Activated CD8-positive, alpha-beta T cell treated with anti-CD3 and anti-CD28 coated beads, Interleukin-2, amount 10 ng/mL, durations not matched to agents 7 days and 5 days (primary cell): ENCODE measurements around the gene SAP30. TPM values are rescaled to one million over a fixed set of nuclear protein-coding genes. Genes with fewer than 3 reads are reported as not detected.

Experiments used
- ATAC-seq: fragments of 150-1000 bp; cut with Tn5 transposase; one replicate; pipeline ENCODE4 v1.10.0; 2021; ENCODE audit warnings: moderate library complexity
- CTCF ChIA-PET: fragments of 350-600 bp; sonication (Branson Sonifier 250); formaldehyde crosslinking; loops from one replicate; lab custom pipeline; 2021; ENCODE audit warnings: antibody characterized with exemption; lab: Charles Lee
- POLR2A ChIA-PET: fragments of 350-600 bp; sonication (Branson Sonifier 250); formaldehyde crosslinking; loops from one replicate; lab custom pipeline; 2021; ENCODE audit warnings: antibody characterized with exemption; lab: Charles Lee
- DNase-seq: peaks from one replicate; pipeline ENCODE4 v3.0.0-alpha.2; 2020
- H3K27ac Mint-ChIP-seq: one replicate; pipeline ENCODE4 v1.8.0; 2021; ENCODE audit warnings: mild to moderate bottlenecking, mixed read lengths
- H3K27me3 Mint-ChIP-seq: one replicate; pipeline ENCODE4 v1.8.0; 2021; ENCODE audit warnings: low read depth, mixed read lengths
- H3K36me3 Mint-ChIP-seq: one replicate; pipeline ENCODE4 v1.8.0; 2021; ENCODE audit warnings: low read depth, mixed read lengths
- H3K4me1 Mint-ChIP-seq: one replicate; pipeline ENCODE4 v1.8.0; 2021; ENCODE audit warnings: low read depth, mixed read lengths
- H3K4me3 Mint-ChIP-seq: one replicate; pipeline ENCODE4 v1.8.0; 2021; ENCODE audit warnings: mild to moderate bottlenecking, mixed read lengths
- H3K9me3 Mint-ChIP-seq: one replicate; pipeline ENCODE4 v1.8.0; 2022; ENCODE audit warnings: mixed read lengths; ENCODE audit not compliant: insufficient read depth
- total RNA-seq, 2 experiments: library from RNA; stranded (reverse); gene quantifications; one replicate each; pipeline ENCODE4 v1.2.3, GENCODE V29; 2021

SAP30 gene
- total RNA-seq, 2 experiments from 2014 or later: 19.7 to 21.0 TPM

- POLR2A ChIA-PET: interaction anchor here (0.7 to 8.4 kb wide), 15 partner anchors 10 to 167 kb away, joined by 3 to 329 read pairs (median 7); partner anchors contain the start of genes GALNT7 and SAP30
- CTCF ChIA-PET: interaction anchor here (0.6 to 6.0 kb wide), 8 partner anchors 13 to 85 kb away, joined by 3 to 48 read pairs (median 6); partner anchors contain the start of gene SAP30
- Mint-ChIP-seq H3K9me3 (no peaks in the 10 kb centered on the region), H3K4me3 (peak overlapping the region; percentile 97), H3K27me3 (no peaks in the 10 kb centered on the region), H3K27ac (peak overlapping the region; percentile 97), H3K36me3 (peaks cover 35% of the 10 kb centered on the region), H3K4me1 (peaks cover 32% of the 10 kb centered on the region)
- DNase-seq (peak; percentile 70), ATAC-seq (peak; percentile 17)
Observed at GRCh38 chr4:173334891-173335752, 35.6 kb upstream of the SAP30 start.

GRCh38 chr4:173337463-173337862 lies 33.3 kb upstream of the SAP30 start:
- no peak overlapping the region for H3K27ac Mint-ChIP-seq
- CTCF ChIA-PET: interaction anchor here (1.1 to 6.0 kb wide), 4 partner anchors 18 to 36 kb away, joined by 3 to 48 read pairs (median 4); partner anchors contain the start of gene SAP30
- no peak overlapping the region for H3K4me3 Mint-ChIP-seq
- H3K4me1 Mint-ChIP-seq: peaks cover 19% of the 10 kb centered on the region
- POLR2A ChIA-PET: interaction anchor here (8.4 kb wide), 1 partner anchor 34 kb away, joined by 329 read pairs; the partner anchor contains the start of gene SAP30
- H3K27me3 Mint-ChIP-seq: peaks cover 5% of the 10 kb centered on the region
- no peaks in the 10 kb centered on the region for H3K9me3 Mint-ChIP-seq
- H3K36me3 Mint-ChIP-seq: peaks cover 17% of the 10 kb centered on the region
- DNase-seq: no peak
- no peak for ATAC-seq

DNA sequence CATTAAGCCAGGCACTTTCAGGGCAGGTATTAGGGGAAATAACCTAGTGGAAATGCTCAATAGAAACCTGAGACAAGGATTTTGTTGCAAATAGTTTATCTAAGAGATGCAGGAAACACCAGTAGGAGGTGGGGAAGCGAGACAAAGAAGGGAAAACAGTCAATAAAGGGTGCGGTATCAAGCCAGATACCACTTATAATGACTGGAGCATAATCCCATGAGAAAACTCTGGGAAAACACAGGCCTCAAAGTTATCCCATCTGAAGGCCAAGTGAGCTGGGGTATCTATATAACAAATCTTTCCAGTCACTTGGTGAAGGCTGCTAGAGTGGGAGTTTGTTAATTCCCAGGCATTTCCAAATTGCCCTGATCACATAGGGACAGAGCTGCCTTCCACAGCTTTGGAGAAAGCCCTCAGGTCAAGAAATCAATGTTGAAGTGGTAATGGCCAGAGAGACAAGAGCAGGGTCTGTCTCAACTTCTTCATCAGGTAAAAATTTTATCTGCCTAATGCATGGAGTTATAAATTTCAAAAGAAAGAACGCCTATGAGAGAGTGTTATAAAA lies 26.8 kb upstream of the SAP30 start:
- peaks cover 2% of the 10 kb centered on the region for H3K4me1 Mint-ChIP-seq
- ATAC-seq (no peak), DNase-seq (no peak)
- peaks cover 13% of the 10 kb centered on the region for H3K27me3 Mint-ChIP-seq
- ChIA-PET CTCF (interaction anchor here (1.4 kb wide), 1 partner anchor 10 kb away, joined by 3 read pairs; no protein-coding TSS in a partner anchor), POLR2A (interaction anchor here (0.7 kb wide), 1 partner anchor 15 kb away, joined by 3 read pairs; no protein-coding TSS in a partner anchor)
- no peak overlapping the region for H3K4me3 Mint-ChIP-seq
- H3K27ac Mint-ChIP-seq: no peak overlapping the region
- no peaks in the 10 kb centered on the region for H3K9me3 Mint-ChIP-seq
- H3K36me3 Mint-ChIP-seq: no peaks in the 10 kb centered on the region

- ChIA-PET CTCF (interaction anchor here (1.0 to 2.7 kb wide), 2 partner anchors 15 to 44 kb away, joined by 4 to 10 read pairs; no protein-coding TSS in a partner anchor), POLR2A (interaction anchor here (2.1 kb wide), 1 partner anchor 12 kb away, joined by 9 read pairs; the partner anchor contains the start of gene HMGB2)
- H3K27ac Mint-ChIP-seq: no peak overlapping the region
- ATAC-seq: no peak
- no peaks in the 10 kb centered on the region for H3K9me3 Mint-ChIP-seq
- H3K36me3 Mint-ChIP-seq: no peaks in the 10 kb centered on the region
- no peaks in the 10 kb centered on the region for H3K4me1 Mint-ChIP-seq
- DNase-seq: no peak
- no peak overlapping the region for H3K4me3 Mint-ChIP-seq
- peaks cover 19% of the 10 kb centered on the region for H3K27me3 Mint-ChIP-seq
Observed at GRCh38 chr4:173345648-173346047, 25.1 kb upstream of the SAP30 start.

- Mint-ChIP-seq H3K9me3 (no peaks in the 10 kb centered on the region), H3K27ac (no peak overlapping the region)
Observed at GRCh38 chr4:173346074-173346473, 24.7 kb upstream of the SAP30 start.

DNA sequence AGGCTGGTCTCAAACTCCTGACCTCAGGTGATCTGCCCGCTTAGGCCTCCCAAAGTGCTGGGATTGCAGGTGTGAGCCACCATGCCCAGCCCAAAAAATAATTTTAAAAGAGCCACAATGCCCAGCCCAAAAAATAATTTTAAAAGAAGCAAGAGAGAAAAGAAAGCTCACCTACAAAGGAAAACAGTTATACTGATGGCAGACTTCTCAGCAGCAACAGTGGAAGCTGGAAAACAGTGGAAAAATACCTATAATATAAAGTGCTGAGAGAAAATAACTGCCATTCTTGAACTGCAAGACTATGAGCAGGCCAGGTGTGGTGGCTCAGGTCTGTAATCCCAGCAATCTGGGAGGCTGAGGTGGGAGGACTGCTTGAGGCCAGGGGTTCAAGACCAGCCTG lies 23.3 kb upstream of the SAP30 start:
- Mint-ChIP-seq H3K27ac (no peak overlapping the region), H3K36me3 (no peaks in the 10 kb centered on the region), H3K4me3 (no peak overlapping the region), H3K9me3 (no peaks in the 10 kb centered on the region), H3K4me1 (no peaks in the 10 kb centered on the region), H3K27me3 (peaks cover 15% of the 10 kb centered on the region)
- POLR2A ChIA-PET: interaction anchor here (1.1 to 2.1 kb wide), 2 partner anchors 13 to 22 kb away, joined by 3 to 9 read pairs; partner anchors contain the start of gene HMGB2
- CTCF ChIA-PET: interaction anchor here (0.7 to 2.7 kb wide), 5 partner anchors 9 to 75 kb away, joined by 3 to 10 read pairs (median 4); no protein-coding TSS in a partner anchor
- no peak for DNase-seq
- no peak for ATAC-seq

More at GRCh38 chr4:173346074-173346473, 24.7 kb upstream of the SAP30 start:
- ATAC-seq (no peak), DNase-seq (no peak)
- Mint-ChIP-seq H3K4me3 (no peak overlapping the region), H3K27me3 (peaks cover 17% of the 10 kb centered on the region), H3K36me3 (no peaks in the 10 kb centered on the region), H3K4me1 (no peaks in the 10 kb centered on the region)
- ChIA-PET POLR2A (interaction anchor here (2.1 kb wide), 1 partner anchor 12 kb away, joined by 9 read pairs; the partner anchor contains the start of gene HMGB2), CTCF (interaction anchor here (2.7 kb wide), 1 partner anchor 44 kb away, joined by 10 read pairs; no protein-coding TSS in a partner anchor)

DNA sequence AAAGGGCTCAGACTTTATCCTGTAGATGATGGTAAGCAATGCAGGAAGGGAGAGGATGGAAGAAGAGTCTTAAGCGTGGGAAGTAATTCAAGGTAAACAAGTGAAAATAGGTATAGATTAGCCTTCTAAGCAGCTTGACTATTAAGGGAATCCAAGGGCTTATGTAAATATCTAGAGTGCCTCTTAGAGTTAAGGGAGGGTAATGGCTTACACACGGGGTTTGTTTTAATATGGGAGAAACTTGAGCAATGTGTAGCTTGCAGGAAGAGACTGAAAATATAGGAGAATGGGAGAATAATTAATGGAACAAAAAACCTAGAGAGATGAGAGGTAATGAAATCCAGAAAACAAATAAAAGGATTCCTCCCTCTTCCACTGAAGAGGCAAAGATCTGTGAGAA lies 12.8 kb upstream of the SAP30 start:
- peaks cover 9% of the 10 kb centered on the region for H3K4me1 Mint-ChIP-seq
- H3K9me3 Mint-ChIP-seq: no peaks in the 10 kb centered on the region
- peaks cover 1% of the 10 kb centered on the region for H3K36me3 Mint-ChIP-seq
- H3K27ac Mint-ChIP-seq: no peak overlapping the region
- no peak for DNase-seq
- H3K27me3 Mint-ChIP-seq: peaks cover 11% of the 10 kb centered on the region
- POLR2A ChIA-PET: no interaction called here
- ATAC-seq: no peak
- CTCF ChIA-PET: interaction anchor here (1.3 to 3.3 kb wide), 2 partner anchors 23 to 39 kb away, joined by 4 to 8 read pairs; partner anchors contain the start of gene HMGB2
- no peak overlapping the region for H3K4me3 Mint-ChIP-seq

- Mint-ChIP-seq H3K27me3 (peaks cover 3% of the 10 kb centered on the region), H3K9me3 (no peaks in the 10 kb centered on the region), H3K27ac (no peak overlapping the region), H3K4me3 (no peak overlapping the region), H3K4me1 (peaks cover 16% of the 10 kb centered on the region), H3K36me3 (peaks cover 3% of the 10 kb centered on the region)
- ChIA-PET POLR2A (interaction anchor here (0.6 kb wide), 1 partner anchor 19 kb away, joined by 4 read pairs; no protein-coding TSS in a partner anchor), CTCF (interaction anchor here (0.8 to 2.7 kb wide), 9 partner anchors 11 to 347 kb away, joined by 3 to 10 read pairs (median 4); no protein-coding TSS in a partner anchor)
- DNase-seq (no peak), ATAC-seq (no peak)
Observed at GRCh38 chr4:173360587-173361221, 10.1 kb upstream of the SAP30 start.

GRCh38 chr4:173362666-173363065 lies 8.1 kb upstream of the SAP30 start:
- DNase-seq (no peak), ATAC-seq (no peak)
- Mint-ChIP-seq H3K27me3 (peaks cover 3% of the 10 kb centered on the region), H3K27ac (no peak overlapping the region), H3K4me3 (no peak overlapping the region), H3K4me1 (peaks cover 31% of the 10 kb centered on the region), H3K9me3 (no peaks in the 10 kb centered on the region), H3K36me3 (peaks cover 10% of the 10 kb centered on the region)
- ChIA-PET POLR2A (interaction anchor here (0.6 kb wide), 1 partner anchor 29 kb away, joined by 3 read pairs; the partner anchor contains the start of gene HMGB2), CTCF (no interaction called here)

- Mint-ChIP-seq H3K27ac (no peak overlapping the region), H3K36me3 (peaks cover 11% of the 10 kb centered on the region), H3K27me3 (no peaks in the 10 kb centered on the region), H3K4me1 (peaks cover 33% of the 10 kb centered on the region), H3K4me3 (peak overlapping the region; percentile 6), H3K9me3 (no peaks in the 10 kb centered on the region)
- ATAC-seq: no peak
- CTCF ChIA-PET: interaction anchor here (0.9 to 1.5 kb wide), 3 partner anchors 24 to 64 kb away, joined by 3 read pairs; no protein-coding TSS in a partner anchor
- peak; percentile 46 for DNase-seq
- POLR2A ChIA-PET: interaction anchor here (0.6 to 1.5 kb wide), 2 partner anchors 32 to 35 kb away, joined by 3 to 13 read pairs; partner anchors contain the start of gene HMGB2
Observed at GRCh38 chr4:173365359-173365996, 5.3 kb upstream of the SAP30 start.
